ENCODE data around the gene ST7. TPM values are rescaled to one million over a fixed set of nuclear protein-coding genes. Genes with fewer than 3 reads are reported as not detected.

The ST7 gene
- total and polyA plus RNA-seq, 2 donors (not counting 3 experiments of a cell fraction or from before 2014, with no cell fraction given): 18.6 to 24.9 TPM

DNA sequence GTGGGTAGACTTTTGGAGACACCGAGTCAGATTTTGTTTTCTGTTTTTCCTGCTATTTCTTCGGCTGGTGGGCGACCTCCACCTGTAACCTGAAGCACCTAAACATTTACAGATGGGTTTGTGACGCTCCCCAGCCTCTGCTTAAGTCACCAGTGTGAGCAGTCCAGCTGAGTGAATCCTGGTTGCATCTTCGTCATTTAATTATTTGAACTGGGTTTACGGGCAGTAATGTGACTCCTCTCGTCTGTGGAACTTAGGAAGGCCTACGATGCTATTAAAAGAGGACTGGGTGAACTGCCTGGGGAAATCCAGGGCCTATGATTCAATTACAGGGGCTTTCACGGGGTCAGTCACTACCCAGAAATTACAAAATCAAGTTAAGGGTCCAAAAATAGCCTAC is 317.1 kb downstream of the ST7 start:
- no peak for DNase-seq (ENCODE audit: low read depth, low spot score)
- no TSS peak for BruUV-seq (replicated peaks)
- H2AFZ ChIP-seq (ENCODE audit: low read depth, low read length): no peak overlapping the region

More for the DNA sequence above, 317.1 kb downstream of the ST7 start:
- dilution Hi-C loops (cut with MboI; ENCODE audit: extremely low pct_ligation_motif_present, low sequenced_read_pairs) (no loop called here), intact Hi-C loops (cut with micrococcal nuclease) (no loop called here)
- Histone ChIP-seq H3K9me1 (replicated peaks; ENCODE audit: control insufficient read depth, extremely low read depth, insufficient read depth, low read length) (no peaks in the 10 kb centered on the region), H3K9me3 (replicated peaks; ENCODE audit: control insufficient read depth, insufficient read depth, low read length) (no peaks in the 10 kb centered on the region), H3K79me2 (ENCODE audit: control insufficient read depth, insufficient read depth, low read length) (no peaks in the 10 kb centered on the region), H3K9ac (replicated peaks; ENCODE audit: extremely low read depth, insufficient read depth, low read length) (no peak overlapping the region), H3K27ac (ENCODE audit: insufficient read depth, low read depth, low read length) (peak overlapping the region; percentile 72), H3K27me3 (ENCODE audit: control insufficient read depth in 2 of 2, insufficient read depth in 2 of 2, low read length in 2 of 2) (no peaks in the 10 kb centered on the region), H4K20me1 (replicated peaks; ENCODE audit: control insufficient read depth, extremely low read depth, insufficient read depth, low read length) (no peaks in the 10 kb centered on the region), H3K4me2 (ENCODE audit: insufficient read depth, low read length) (peak overlapping the region; percentile 58), H3K4me3 (replicated peaks in 1 of 3; ENCODE audit: insufficient read depth in 1 of 3, low read depth in 1 of 3, low read length in 3 of 3) (no peak overlapping the region), H3K36me3 (ENCODE audit: control insufficient read depth in 2 of 2, extremely low read depth in 1 of 2, insufficient read depth in 2 of 2, low read length in 2 of 2) (no peaks in the 10 kb centered on the region), H3K4me1 (ENCODE audit: control insufficient read depth, extremely low read depth, insufficient read depth, low read length) (peaks cover 14% of the 10 kb centered on the region)
- CTCF ChIA-PET: no interaction called here
- POLR2A ChIA-PET: no interaction called here
- FAIRE-seq: no peak
- TF ChIP-seq, protein P1, sequence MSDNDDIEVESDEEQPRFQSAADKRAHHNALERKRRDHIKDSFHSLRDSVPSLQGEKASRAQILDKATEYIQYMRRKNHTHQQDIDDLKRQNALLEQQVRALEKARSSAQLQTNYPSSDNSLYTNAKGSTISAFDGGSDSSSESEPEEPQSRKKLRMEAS (IDR thresholded peaks at IDR 0.05; ENCODE audit: insufficient read depth, insufficient read length): no peak
- TF ChIP-seq GATA2 (IDR thresholded peaks at IDR 0.05; ENCODE audit: insufficient read depth, insufficient read length, low read depth, low read length): no peak
- no peak for TF ChIP-seq EZH2 (IDR thresholded peaks at IDR 0.05; ENCODE audit: borderline replicate concordance, low read depth, low read length, severe bottlenecking)
- no peak for TF ChIP-seq MYC (IDR thresholded peaks at IDR 0.05; ENCODE audit: low read depth, low read length)
- TF ChIP-seq, protein P2, sequence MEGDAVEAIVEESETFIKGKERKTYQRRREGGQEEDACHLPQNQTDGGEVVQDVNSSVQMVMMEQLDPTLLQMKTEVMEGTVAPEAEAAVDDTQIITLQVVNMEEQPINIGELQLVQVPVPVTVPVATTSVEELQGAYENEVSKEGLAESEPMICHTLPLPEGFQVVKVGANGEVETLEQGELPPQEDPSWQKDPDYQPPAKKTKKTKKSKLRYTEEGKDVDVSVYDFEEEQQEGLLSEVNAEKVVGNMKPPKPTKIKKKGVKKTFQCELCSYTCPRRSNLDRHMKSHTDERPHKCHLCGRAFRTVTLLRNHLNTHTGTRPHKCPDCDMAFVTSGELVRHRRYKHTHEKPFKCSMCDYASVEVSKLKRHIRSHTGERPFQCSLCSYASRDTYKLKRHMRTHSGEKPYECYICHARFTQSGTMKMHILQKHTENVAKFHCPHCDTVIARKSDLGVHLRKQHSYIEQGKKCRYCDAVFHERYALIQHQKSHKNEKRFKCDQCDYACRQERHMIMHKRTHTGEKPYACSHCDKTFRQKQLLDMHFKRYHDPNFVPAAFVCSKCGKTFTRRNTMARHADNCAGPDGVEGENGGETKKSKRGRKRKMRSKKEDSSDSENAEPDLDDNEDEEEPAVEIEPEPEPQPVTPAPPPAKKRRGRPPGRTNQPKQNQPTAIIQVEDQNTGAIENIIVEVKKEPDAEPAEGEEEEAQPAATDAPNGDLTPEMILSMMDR (IDR thresholded peaks at IDR 0.05; ENCODE audit: extremely low read depth in 1 of 2, insufficient read depth in 1 of 2, low read depth in 1 of 2, low read length in 2 of 2): no peak
- TF ChIP-seq JUN (IDR thresholded peaks at IDR 0.05; ENCODE audit: borderline replicate concordance, insufficient read depth, insufficient read length, low read depth): no peak
- no peak for TF ChIP-seq POLR2A (IDR thresholded peaks at IDR 0.05; ENCODE audit: low read depth, low read length)
- TF ChIP-seq POLR2AphosphoS5 (IDR thresholded peaks at IDR 0.05; ENCODE audit: insufficient read depth, low read depth, low read length): no peak
- TF ChIP-seq FOS (IDR thresholded peaks at IDR 0.05; ENCODE audit: borderline replicate concordance, insufficient read depth, low read length): no peak

Data from endothelial cell of umbilical vein (primary cell).